ENCODE data around the gene DLX3. TPM values are rescaled to one million over a fixed set of nuclear protein-coding genes. Genes with fewer than 3 reads are reported as not detected.

DLX3 gene
- total RNA-seq, 1 experiment from 2014 or later = 1.2 TPM

- no peak overlapping the region for H3K4me2 ChIP-seq (ENCODE audit: insufficient read depth, insufficient read length, low read length)
- no peak overlapping the region for H2BK5ac ChIP-seq (ENCODE audit: insufficient read length, low read length)
- H4K20me1 ChIP-seq (ENCODE audit: control insufficient read depth, insufficient read depth, insufficient read length) = no peaks in the 10 kb centered on the region
- H3K4me3 Mint-ChIP-seq = no peak overlapping the region
- no peaks in the 10 kb centered on the region for H3K36me3 Mint-ChIP-seq (ENCODE audit: insufficient read depth in 1 of 3, low read depth in 3 of 3)
- H3K18ac ChIP-seq (ENCODE audit: insufficient read length, low read depth, low read length) = no peak overlapping the region
- no peak overlapping the region for H2BK12ac ChIP-seq (ENCODE audit: insufficient read length, low read depth, low read length)
- no peak overlapping the region for H4K91ac ChIP-seq (ENCODE audit: insufficient read length, low read depth, low read length)
- no peak overlapping the region for H4K5ac ChIP-seq (ENCODE audit: insufficient read length, low read depth, low read length)
- H3T11ph ChIP-seq (ENCODE audit: low read length) = no peak overlapping the region
- no peak overlapping the region for H2BK15ac ChIP-seq (ENCODE audit: low read depth, low read length)
- no peak overlapping the region for H4K8ac ChIP-seq (replicated peaks; ENCODE audit: insufficient read length, low read depth, low read length)
- no peak overlapping the region for H2AFZ ChIP-seq (ENCODE audit: low read length)
- H3K9me3 ChIP-seq (ENCODE audit: control insufficient read depth, low read depth, low read length) = no peaks in the 10 kb centered on the region
- peaks cover 10% of the 10 kb centered on the region for H3K27me3 Mint-ChIP-seq (ENCODE audit: low read depth)
- no peak overlapping the region for H3K27ac Mint-ChIP-seq
- H3K79me2 ChIP-seq (ENCODE audit: insufficient read depth, low read length) = no peaks in the 10 kb centered on the region
- no peaks in the 10 kb centered on the region; the same call in 1 of the 2 replicates for H3K4me1 ChIP-seq (ENCODE audit: insufficient read depth, low read length)
- no peak overlapping the region for H2BK120ac ChIP-seq (ENCODE audit: low read depth, low read length, poor library complexity, severe bottlenecking)
- no peak overlapping the region for H3K23ac ChIP-seq (ENCODE audit: insufficient read length, low read depth, low read length)
- no peaks in the 10 kb centered on the region for H3K23me2 ChIP-seq (ENCODE audit: insufficient read length, low read depth, low read length, poor library complexity, severe bottlenecking)
- H3K4me1 Mint-ChIP-seq = peaks cover 20 to 33% of the 10 kb centered on the region in 2 experiments
- no peak; the same call in 2 of the 3 replicates for TF ChIP-seq CTCF (conservative IDR thresholded peaks at IDR 0.05)
- H3K27me3 ChIP-seq (ENCODE audit: insufficient read depth, low read length) = no peaks in the 10 kb centered on the region; the same call in 1 of the 2 replicates
- H3K9me3 Mint-ChIP-seq = no peaks in the 10 kb centered on the region; a peak in 1 of 5 replicates
- H2AK5ac ChIP-seq (ENCODE audit: insufficient read length, low read length) = no peak overlapping the region
- no peaks in the 10 kb centered on the region for H3K79me1 ChIP-seq (ENCODE audit: insufficient read depth, low read depth, low read length, poor library complexity, severe bottlenecking)
- H3K14ac ChIP-seq (ENCODE audit: insufficient read depth, low read length) = no peak overlapping the region
- H3K9ac ChIP-seq (ENCODE audit: extremely low read depth, insufficient read length, low read length) = no peak overlapping the region
- WGBS (ENCODE audit: extremely low coverage, insufficient read length, low lambda C conversion rate) = no CpG with 5 or more reads among the region's 5 CpGs
- no peak overlapping the region for H3K27ac ChIP-seq (ENCODE audit: insufficient read length, low read depth, low read length)
- H3K56ac ChIP-seq (ENCODE audit: insufficient read length, low read depth, low read length) = no peak overlapping the region
- DNase-seq = no peak
- H2BK20ac ChIP-seq (ENCODE audit: low read depth, low read length, poor library complexity, severe bottlenecking) = no peak overlapping the region
- no peak overlapping the region for H3K4ac ChIP-seq (ENCODE audit: low read depth, low read length)
Observed at GRCh38 chr17:50035421-50035879, 40.4 kb upstream of the DLX3 start.
